HT-29 (cell line): ENCODE results near the gene TRAPPC6A. TPM values are rescaled to one million over a fixed set of nuclear protein-coding genes. Genes with fewer than 3 reads are reported as not detected.

Experiments used
- DNase-seq: peaks from one replicate; pipeline ENCODE4 v3.0.0-alpha.2; 2015; ENCODE audit warnings: low spot score
- total RNA-seq: library from RNA; depleted of rRNA; stranded (reverse); fragments of >200 nt; shearing (Covaris generic); gene quantifications from 2 replicates; pipeline ENCODE4 v1.2.3, GENCODE V29; 2014

Gene TRAPPC6A
- total RNA-seq, 1 experiment from 2014 or later, result 34.2 TPM

GRCh38 chr19:45163751-45164460 is 14.1 kb downstream of the TRAPPC6A start:
- no peak for DNase-seq

- no peak for DNase-seq
These were observed 14.9 kb downstream of the TRAPPC6A start for GRCh38 chr19:45163156-45163555.

DNA sequence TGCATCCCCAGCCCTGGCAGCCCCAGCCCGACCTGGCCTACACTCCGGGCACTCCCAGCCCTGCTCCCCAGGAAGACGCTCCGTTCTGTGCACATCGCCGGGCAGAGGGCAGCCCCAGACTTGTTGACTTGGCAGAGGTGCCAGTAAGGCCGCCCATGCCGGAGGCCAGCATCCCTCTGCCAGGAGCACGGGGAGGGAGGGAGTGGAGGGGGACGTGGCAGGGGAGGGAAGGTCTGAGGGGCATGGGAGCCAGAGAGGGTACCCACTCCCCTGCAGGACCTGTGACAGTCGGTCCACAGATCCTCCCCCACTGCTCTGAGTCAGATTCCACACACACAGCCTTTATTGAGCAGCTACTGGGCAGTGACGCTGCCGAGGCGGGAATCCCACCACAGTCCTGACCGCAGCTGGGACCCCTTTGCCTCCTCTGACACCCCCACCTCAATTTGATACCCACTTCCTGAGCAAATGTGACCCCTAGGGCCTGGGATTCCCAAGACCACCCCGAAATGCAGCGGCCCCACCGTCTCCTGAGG is 15.4 kb downstream of the TRAPPC6A start:
- no peak for DNase-seq

DNA sequence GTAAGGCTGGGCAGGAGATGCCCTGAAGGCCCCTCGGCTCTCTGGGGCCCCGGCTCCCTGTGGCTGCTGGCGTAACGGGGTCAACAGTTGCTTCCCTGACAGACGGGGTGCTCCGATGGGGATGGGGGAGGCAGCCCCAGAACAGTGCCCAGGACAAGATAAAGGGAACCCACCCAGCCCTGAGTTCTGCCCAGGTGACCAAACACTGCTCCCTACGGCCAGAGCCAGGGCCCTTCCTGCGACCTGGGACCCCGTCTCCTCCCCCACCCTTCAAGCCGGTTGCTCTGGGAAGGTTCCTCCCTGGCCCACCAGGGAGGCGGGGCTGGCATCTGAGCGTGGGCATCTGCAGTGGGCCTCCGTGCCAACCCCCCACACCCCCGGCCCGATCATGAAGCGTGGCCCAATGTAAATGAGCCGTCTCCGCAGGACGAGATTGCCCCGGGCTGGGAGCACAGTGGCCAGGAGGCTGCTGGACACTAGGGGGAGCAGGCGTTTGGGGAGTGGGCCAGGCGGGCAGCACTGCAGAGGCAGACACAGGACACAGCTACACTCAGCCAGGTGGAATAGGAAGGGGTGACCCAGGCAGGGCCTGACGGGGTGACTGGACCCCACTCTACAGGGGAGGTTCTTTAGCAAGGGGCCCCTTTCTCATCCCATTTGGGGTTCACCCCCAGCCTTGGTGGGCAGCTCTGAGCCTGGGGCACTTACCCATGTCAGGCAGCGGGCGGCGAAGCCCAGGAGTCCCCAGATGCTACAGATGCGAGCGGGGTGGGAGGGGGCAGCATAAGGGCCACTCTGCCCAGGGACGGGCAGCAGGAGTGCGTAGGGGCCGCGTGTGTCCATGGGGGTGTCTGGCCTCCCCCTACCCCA is 16.1 kb downstream of the TRAPPC6A start:
- peak; percentile 73 for DNase-seq

- peak; percentile 93 for DNase-seq
These were observed 16.9 kb downstream of the TRAPPC6A start, which contains the start of gene NKPD1 for GRCh38 chr19:45160870-45161737. TSS of gene NKPD1 (minus strand) at chr19:45160982. CDS start at chr19:45160150, 832 bp downstream.

DNA sequence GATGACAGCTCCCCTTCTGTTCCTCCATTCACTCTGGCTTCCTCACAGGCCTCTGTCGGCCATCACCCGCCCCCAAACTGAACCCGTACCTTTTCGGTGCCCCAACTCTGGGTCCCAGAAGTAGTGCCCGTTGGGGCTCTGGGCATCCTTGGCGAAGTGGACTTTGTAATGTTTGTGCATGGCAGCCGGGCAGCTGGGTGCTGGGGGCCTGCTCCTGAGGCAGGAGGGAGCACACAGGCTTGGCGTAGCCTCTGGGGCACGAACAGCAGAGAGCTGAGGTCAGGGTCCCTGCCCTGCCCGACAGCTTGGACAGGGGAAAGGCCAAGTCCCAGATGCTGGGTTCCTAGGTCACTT is 18.1 kb downstream of the TRAPPC6A start:
- no peak for DNase-seq

DNA sequence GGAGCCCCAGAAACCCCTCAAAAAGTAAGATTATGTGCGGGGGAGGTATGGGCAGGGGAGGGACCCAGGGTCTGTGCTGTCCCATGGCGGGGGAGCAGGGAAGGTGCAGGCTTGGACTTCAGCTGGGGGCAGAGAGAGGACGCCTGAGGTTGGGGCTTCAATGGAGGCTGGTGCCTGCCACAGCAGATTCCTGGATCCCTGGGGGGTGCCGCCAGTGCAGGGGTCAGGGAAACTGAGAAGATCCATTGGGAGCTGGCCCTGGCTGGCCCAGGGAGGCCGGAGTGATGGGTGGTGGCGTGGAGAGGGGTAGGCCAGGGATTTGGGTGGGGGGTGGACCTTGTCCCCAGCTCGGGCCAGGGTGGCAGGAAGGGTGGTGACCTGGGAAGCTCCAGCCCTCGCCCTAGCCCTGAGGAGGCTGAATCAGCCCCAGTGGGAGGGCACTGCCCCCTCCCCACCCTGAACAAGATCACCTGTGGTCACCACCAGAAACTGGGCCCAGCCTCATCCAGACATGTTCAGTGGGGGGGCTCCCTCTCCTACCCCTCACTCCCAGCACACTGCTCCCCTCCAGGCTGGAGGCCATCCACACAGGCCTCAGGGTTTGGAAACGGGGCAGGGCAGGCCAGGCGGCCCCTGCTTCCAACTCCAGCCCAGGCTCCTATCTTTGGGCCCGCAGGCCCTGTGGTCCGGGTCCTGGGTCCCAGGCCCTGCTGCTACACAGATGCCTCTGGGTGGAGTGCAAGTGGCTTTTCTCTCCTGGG is 18.6 kb downstream of the TRAPPC6A start:
- no peak for DNase-seq

- no peak for DNase-seq
These were observed 19.4 kb downstream of the TRAPPC6A start for GRCh38 chr19:45158503-45159209.

- peak; percentile 81 for DNase-seq
These were observed 21.3 kb downstream of the TRAPPC6A start for GRCh38 chr19:45156751-45157150.

- DNase-seq, result no peak
These were observed 21.9 kb downstream of the TRAPPC6A start for GRCh38 chr19:45156011-45156630.

- peak; percentile 83 for DNase-seq
These were observed 23.8 kb downstream of the TRAPPC6A start for GRCh38 chr19:45154064-45154827.

- peak; percentile 52 for DNase-seq
These were observed 24.5 kb downstream of the TRAPPC6A start for GRCh38 chr19:45153339-45154063.

DNA sequence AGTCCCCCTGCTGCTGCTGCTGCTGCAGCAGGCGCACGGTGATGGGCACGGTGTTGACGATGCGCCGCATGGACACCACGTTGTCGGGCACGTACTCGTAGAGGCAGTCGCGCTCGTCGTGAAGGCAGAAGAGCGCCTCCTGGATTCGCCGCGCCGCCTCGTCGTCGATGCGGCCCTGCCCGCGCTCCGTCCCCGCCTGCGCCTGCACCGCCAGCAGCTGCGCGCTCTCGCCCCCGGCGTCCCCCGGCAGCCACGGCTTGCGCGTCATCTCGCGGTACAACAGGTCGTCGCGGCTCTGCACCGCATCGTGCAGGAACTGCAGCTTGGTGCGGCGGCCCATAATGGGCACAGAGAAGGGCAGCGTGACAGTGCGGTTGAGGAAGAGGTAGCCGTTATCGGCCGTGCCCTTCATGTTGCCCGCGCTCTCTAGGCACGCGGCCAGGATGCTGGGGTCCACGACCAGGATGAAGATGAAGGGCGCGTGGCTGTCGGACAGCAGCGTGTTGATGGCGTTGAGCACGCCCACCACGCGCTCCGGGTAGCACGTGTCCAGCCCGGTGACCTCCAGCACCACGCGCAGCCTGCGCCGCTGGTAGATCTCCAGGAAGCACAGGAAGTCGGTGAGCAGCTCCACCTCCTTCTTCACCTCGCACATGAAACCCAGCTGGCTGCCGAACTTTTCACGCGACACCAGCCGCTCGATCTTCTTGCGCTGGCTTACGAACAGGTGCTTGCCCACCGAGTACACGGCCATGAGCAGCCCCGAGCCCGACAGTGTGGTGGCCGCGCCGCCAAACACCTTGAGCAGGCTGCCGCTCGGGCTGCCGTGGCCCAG is 25.3 kb downstream of the TRAPPC6A start:
- DNase-seq, result no peak

- DNase-seq, result no peak
These were observed 26.1 kb downstream of the TRAPPC6A start for GRCh38 chr19:45151821-45152503.

DNA sequence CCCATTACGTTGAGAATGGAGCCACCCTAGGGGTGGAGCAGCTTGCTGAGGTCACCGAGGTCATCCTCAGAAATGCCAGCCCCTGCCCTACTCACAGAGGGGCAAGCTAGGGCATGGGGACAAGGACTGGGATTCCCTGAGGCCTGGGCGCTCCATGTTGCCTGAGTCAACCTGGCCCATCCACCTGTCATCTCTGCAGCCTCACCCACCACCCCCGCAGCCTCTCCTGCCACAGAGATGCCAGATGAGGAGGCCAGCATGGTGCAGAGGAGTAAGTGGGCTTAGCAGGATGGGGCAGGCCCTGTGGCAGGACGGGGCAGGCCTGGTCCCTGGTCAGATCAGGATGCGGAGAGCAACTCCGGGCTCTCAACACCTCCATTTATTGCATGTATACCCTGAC is 26.7 kb downstream of the TRAPPC6A start:
- DNase-seq, result no peak

- DNase-seq, result no peak
These were observed 27.2 kb downstream of the TRAPPC6A start for GRCh38 chr19:45150751-45151281.
